ENCODE results near the gene RSU1.

GRCh38 chr10:16583382-16583781 is 233.8 kb downstream of the RSU1 start:
- no peak for TF ChIP-seq CTCF (conservative IDR thresholded peaks at IDR 0.05 in 1 of 2, IDR thresholded peaks at IDR 0.05 in 1 of 2; ENCODE audit: low read depth in 1 of 2, low read length in 2 of 2)
- no peak for TF ChIP-seq EZH2 (IDR thresholded peaks at IDR 0.05; ENCODE audit: low read length, missing control alignments)
